Liver (tissue), 3 donors: ENCODE data around the gene RBM28.

Source experiments
- CTCF ChIP-seq: fragments of 150-350 bp; IDR thresholded peaks from 2 replicates; pipeline ENCODE4 v1.5.1; 2017; ENCODE audit warnings: improper control_type of control experiment, low read depth, low read length; ENCODE audit not compliant: missing input control
- GABPA ChIP-seq, 2 donors: IDR thresholded peaks in 1 of 2; conservative IDR thresholded peaks in 1 of 2; 2 replicates each; pipeline ENCODE4 v1.6.1; 2016; ENCODE audit warnings: antibody characterized with exemption in 2 of 2, mild to moderate bottlenecking in 1 of 2, moderate library complexity in 1 of 2
- REST ChIP-seq: IDR thresholded peaks from 2 replicates; pipeline ENCODE4 v1.6.1; 2016; ENCODE audit warnings: antibody characterized with exemption, mild to moderate bottlenecking
- donor health status: healthy.
- donor health status: healthy.

- TF ChIP-seq CTCF (no peak), REST (no peak), GABPA (IDR thresholded peaks at IDR 0.05 in 1 of 2, conservative IDR thresholded peaks at IDR 0.05 in 1 of 2) (no peak)
These were observed 32.7 kb downstream of the RBM28 start for GRCh38 chr7:128311013-128311412.
